ENCODE measurements around the gene BARX2. TPM values are rescaled to one million over a fixed set of nuclear protein-coding genes. Genes with fewer than 3 reads are reported as not detected.

Gene BARX2
- total and polyA plus RNA-seq, 11 donors, result 0.03 to 0.72 (median 0.12) TPM; not detected in 8

GRCh38 chr11:129387434-129387833, 11.8 kb downstream of the BARX2 start:
- intact Hi-C loops (cut with DNase I), result no loop called here
- no peak overlapping the region for H3K4me3 ChIP-seq
- 60 to 81% (median 69%) methylated on average over 1 of the region's 1 CpG for WGBS, 4 donors
- H3K9me3 ChIP-seq, result no peaks in the 10 kb centered on the region
- ATAC-seq (no peak), DNase-seq (no peak)
- no peak overlapping the region for H3K27ac ChIP-seq
- peaks cover 0 to 55% (median 1%) of the 10 kb centered on the region in 9 donors for H3K27me3 ChIP-seq
- H3K4me1 ChIP-seq, result no peaks in the 10 kb centered on the region
- H3K36me3 ChIP-seq, result no peaks in the 10 kb centered on the region
- TF ChIP-seq POLR2A (IDR thresholded peaks at IDR 0.05) (no peak), CTCF (IDR thresholded peaks at IDR 0.05) (no peak)

DNA sequence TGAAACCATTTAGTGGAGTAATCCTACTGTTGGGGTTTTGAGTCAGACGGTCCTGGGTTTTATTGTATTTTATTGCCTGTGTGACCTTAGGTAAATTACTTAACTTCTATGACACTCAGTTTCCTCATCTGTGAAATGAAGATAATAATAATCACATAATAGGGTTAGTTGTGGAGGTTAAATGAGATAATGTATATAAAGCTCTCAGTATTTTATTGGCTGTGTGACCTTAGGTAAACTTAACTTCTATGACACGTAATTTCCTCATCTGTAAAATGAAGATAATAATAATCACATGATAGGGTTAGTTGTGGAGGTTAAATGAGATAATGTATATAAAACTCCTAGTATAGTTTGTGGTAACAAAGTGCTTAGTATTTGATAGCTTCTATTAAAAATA, 13.2 kb downstream of the BARX2 start:
- DNase-seq, result no peak
- intact Hi-C loops (cut with DNase I), result no loop called here
- Histone ChIP-seq H3K27ac (no peak overlapping the region), H3K4me3 (no peak overlapping the region), H3K9me3 (no peaks in the 10 kb centered on the region), H3K27me3 (peaks cover 0 to 51% (median 3%) of the 10 kb centered on the region in 9 donors), H3K4me1 (no peaks in the 10 kb centered on the region), H3K36me3 (no peaks in the 10 kb centered on the region)
- ATAC-seq, result no peak
- whole genome bisulfite sequencing, 4 donors, result 65 to 75% (median 72%) methylated on average over 2 of the region's 2 CpGs
- TF ChIP-seq POLR2A (IDR thresholded peaks at IDR 0.05), result no peak
- TF ChIP-seq CTCF (IDR thresholded peaks at IDR 0.05), result no peak

DNA sequence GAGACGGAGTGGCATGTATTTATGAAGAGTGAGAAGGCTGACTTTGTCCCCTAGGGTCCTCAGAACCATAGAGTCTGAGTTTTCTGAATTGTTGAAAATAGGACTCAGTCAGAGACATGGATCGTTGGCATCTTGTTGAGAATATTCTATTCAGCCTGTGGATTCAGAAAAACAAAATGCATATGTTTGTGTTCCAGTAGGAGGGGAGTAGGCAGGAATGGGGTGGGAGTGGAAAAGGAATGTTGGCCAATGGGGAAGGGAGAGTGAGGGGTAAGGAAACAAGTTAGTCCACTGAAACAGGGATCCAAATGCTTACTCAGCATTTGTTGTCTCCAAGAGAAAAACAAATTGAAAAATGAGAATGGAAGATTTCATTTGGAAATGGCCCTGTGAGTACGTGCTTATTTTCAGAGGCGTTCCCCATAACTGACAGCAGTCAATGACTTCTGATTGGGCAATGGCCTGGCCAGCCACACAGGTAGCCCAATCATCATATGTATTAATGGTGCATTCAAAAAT, 14.7 kb downstream of the BARX2 start:
- no peak overlapping the region for H3K4me3 ChIP-seq
- TF ChIP-seq CTCF (IDR thresholded peaks at IDR 0.05), result no peak
- no peak for TF ChIP-seq POLR2A (IDR thresholded peaks at IDR 0.05)
- no peak for ATAC-seq
- no peaks in the 10 kb centered on the region for H3K9me3 ChIP-seq
- intact Hi-C loops (cut with DNase I), result no loop called here
- H3K4me1 ChIP-seq, result no peaks in the 10 kb centered on the region
- peaks cover 0 to 36% (median 0%) of the 10 kb centered on the region in 9 donors for H3K27me3 ChIP-seq
- DNase-seq, result no peak
- H3K27ac ChIP-seq, result no peak overlapping the region
- no peaks in the 10 kb centered on the region for H3K36me3 ChIP-seq
- 86 to 90% (median 88%) methylated on average over 4 of the region's 4 CpGs for WGBS, 4 donors

GRCh38 chr11:129391360-129391759, 15.7 kb downstream of the BARX2 start:
- no peak for TF ChIP-seq POLR2A (IDR thresholded peaks at IDR 0.05)
- no peak for TF ChIP-seq CTCF (IDR thresholded peaks at IDR 0.05)
- H3K9me3 ChIP-seq, result no peaks in the 10 kb centered on the region
- 50 to 60% (median 57%) methylated on average over 5 of the region's 5 CpGs for WGBS, 4 donors
- no peak for ATAC-seq
- H3K4me3 ChIP-seq, result no peak overlapping the region
- H3K4me1 ChIP-seq, result no peaks in the 10 kb centered on the region
- intact Hi-C loops (cut with DNase I), result no loop called here
- H3K27me3 ChIP-seq, result peaks cover 0 to 38% (median 3%) of the 10 kb centered on the region in 9 donors
- no peak overlapping the region for H3K27ac ChIP-seq
- DNase-seq, result no peak
- no peaks in the 10 kb centered on the region for H3K36me3 ChIP-seq

Data from heart left ventricle (tissue), 16 donors.